Measurements from ENCODE around the gene AGPAT4.

AGPAT4 gene

DNA sequence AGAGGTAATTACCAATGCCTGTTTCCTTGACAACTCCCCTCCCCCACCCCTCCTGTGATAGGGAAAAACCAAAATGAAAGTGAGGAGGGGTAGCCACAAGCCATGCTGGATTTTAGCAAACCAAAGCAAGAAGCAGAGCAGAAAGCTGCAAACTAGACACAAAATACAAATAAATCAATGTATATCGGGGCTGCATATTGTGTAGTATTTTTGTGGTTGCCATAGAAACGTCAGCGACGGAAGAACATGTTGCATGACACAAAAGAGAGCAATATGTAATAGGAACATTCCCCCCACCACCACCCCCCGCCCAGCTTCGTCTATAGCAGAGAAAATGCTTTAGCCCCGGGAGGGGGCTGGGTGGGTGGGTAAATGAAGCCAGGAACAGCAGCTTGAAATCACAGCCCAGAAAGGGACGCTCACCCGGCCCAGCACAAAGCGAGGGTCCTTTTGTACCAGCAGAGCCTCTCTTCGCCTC lies 548 bp downstream of the AGPAT4 start:
- Histone ChIP-seq H3K36me3 (ENCODE audit: control insufficient read depth in 4 of 4, insufficient read depth in 4 of 4, low read length in 3 of 4) (no peaks in the 10 kb centered on the region), H3K9me3 (ENCODE audit: control extremely low read depth in 1 of 5, control insufficient read depth in 4 of 5, insufficient read depth in 2 of 5, low read depth in 1 of 5, low read length in 4 of 5) (no peaks in the 10 kb centered on the region), H3K4me1 (ENCODE audit: control extremely low read depth in 1 of 4, control insufficient read depth in 4 of 4, insufficient read depth in 4 of 4, low read length in 3 of 4) (peaks cover 0 to 33% (median 19%) of the 10 kb centered on the region in 4 experiments), H3K4me3 (ENCODE audit: control insufficient read depth in 1 of 7, extremely low read depth in 1 of 7, insufficient read depth in 4 of 7, low read depth in 2 of 7, low read length in 6 of 7) (peak overlapping the region in 6 of 7 experiments; percentile 69 to 90 (median 77)), H3K27me3 (replicated peaks in 2 of 5; ENCODE audit: control insufficient read depth in 4 of 5, insufficient read depth in 5 of 5, low read length in 4 of 5) (no peaks in the 10 kb centered on the region), H3K27ac (ENCODE audit: insufficient read depth in 1 of 2, low read depth in 1 of 2, low read length in 2 of 2, poor library complexity in 1 of 2, severe bottlenecking in 2 of 2) (peak overlapping the region; percentile 88 to 92)
- ChIA-PET CTCF (interaction anchor here (0.6 to 1.0 kb wide), 2 partner anchors 15 to 56 kb away, joined by 3 read pairs; no protein-coding TSS in a partner anchor), POLR2A (interaction anchor here (0.6 to 1.3 kb wide), 5 partner anchors 16 to 942 kb away, joined by 4 to 8 read pairs (median 4); no protein-coding TSS in a partner anchor)
- peak; percentile 68 to 87 (median 85) for DNase-seq
- 0% methylated on average over 2 of the region's 11 CpGs for WGBS (ENCODE audit: insufficient coverage)

DNA sequence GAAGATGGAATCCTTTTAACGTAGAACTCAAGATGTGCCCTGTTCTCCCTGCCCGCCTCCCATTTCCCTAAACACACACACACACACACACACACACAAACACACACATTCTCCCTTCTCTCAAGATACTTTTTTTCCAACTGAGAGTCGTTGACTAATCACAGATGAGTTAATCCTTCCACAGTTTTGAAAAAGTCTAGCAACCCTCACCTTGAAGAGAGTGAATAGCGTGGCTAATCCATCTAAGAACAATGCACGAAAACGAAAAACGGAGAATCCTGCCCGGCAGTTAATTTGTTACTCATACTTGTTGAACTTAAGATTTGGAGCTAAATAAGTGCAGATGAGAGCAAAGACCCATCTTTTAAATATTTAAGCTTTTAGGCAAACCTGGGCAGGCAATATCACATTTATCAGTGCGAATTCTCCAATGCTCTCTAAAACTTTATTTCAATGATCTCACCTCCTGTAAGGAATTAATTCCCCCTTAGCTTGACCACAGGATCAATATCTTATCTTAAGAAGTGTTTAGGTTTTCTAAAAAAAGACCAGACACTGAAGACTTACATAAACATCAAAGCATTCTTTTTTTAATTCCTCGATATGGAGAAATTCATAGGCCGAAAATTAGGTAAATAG lies 1.1 kb downstream of the AGPAT4 start:
- CTCF ChIA-PET = no interaction called here
- Histone ChIP-seq H3K27ac (ENCODE audit: insufficient read depth in 1 of 2, low read depth in 1 of 2, low read length in 2 of 2, poor library complexity in 1 of 2, severe bottlenecking in 2 of 2) (peak overlapping the region; percentile 88 to 92), H3K27me3 (replicated peaks in 2 of 5; ENCODE audit: control insufficient read depth in 4 of 5, insufficient read depth in 5 of 5, low read length in 4 of 5) (no peaks in the 10 kb centered on the region), H3K9me3 (ENCODE audit: control extremely low read depth in 1 of 5, control insufficient read depth in 4 of 5, insufficient read depth in 2 of 5, low read depth in 1 of 5, low read length in 4 of 5) (no peaks in the 10 kb centered on the region), H3K36me3 (ENCODE audit: control insufficient read depth in 4 of 4, insufficient read depth in 4 of 4, low read length in 3 of 4) (no peaks in the 10 kb centered on the region), H3K4me1 (ENCODE audit: control extremely low read depth in 1 of 4, control insufficient read depth in 4 of 4, insufficient read depth in 4 of 4, low read length in 3 of 4) (peaks cover 0 to 37% (median 20%) of the 10 kb centered on the region in 4 experiments), H3K4me3 (ENCODE audit: control insufficient read depth in 1 of 7, extremely low read depth in 1 of 7, insufficient read depth in 4 of 7, low read depth in 2 of 7, low read length in 6 of 7) (peak overlapping the region in 6 of 7 experiments; percentile 69 to 90 (median 77))
- no peak for DNase-seq
- POLR2A ChIA-PET = interaction anchor here (0.9 kb wide), 1 partner anchor 44 kb away, joined by 6 read pairs; no protein-coding TSS in a partner anchor
- 91% methylated on average over 8 of the region's 11 CpGs for WGBS (ENCODE audit: insufficient coverage)

DNA sequence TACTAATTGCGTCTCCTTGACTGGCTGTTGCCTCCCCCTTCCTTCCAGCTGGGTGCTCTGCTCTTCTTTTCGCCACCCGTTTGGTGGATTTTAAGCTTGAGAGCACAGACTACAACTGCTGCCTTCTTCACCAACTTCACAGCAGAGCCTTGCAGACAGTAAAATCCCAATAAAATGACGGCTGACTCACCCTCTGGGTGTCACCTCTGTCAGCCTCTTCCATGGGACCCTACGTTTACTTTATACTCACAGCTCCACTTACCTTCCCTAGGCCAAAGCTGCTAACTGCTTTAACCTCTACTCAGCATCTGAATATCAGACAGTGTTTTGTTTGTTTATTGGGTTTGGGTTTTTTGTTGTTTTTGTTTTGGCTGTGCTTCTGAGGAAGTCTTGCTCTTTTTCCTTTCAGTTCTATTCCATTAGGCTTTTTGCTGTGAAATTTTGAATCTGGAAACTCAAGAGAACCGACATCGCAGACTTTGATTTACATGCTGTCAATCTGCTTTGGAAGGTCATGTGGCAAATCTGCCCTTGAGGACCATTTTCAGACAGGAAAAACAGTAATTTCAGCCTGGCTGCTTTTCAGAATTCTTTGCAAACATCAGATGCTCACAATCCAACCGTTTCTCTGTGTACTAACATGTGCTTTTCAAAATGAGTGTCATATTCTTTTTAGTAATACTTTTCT lies 2.4 kb downstream of the AGPAT4 start:
- DNase-seq = no peak
- 84% methylated on average over 7 of the region's 8 CpGs for WGBS (ENCODE audit: insufficient coverage)
- Histone ChIP-seq H3K27me3 (replicated peaks in 2 of 5; ENCODE audit: control insufficient read depth in 4 of 5, insufficient read depth in 5 of 5, low read length in 4 of 5) (no peaks in the 10 kb centered on the region), H3K9me3 (ENCODE audit: control extremely low read depth in 1 of 5, control insufficient read depth in 4 of 5, insufficient read depth in 2 of 5, low read depth in 1 of 5, low read length in 4 of 5) (no peaks in the 10 kb centered on the region), H3K4me1 (ENCODE audit: control extremely low read depth in 1 of 4, control insufficient read depth in 4 of 4, insufficient read depth in 4 of 4, low read length in 3 of 4) (peaks cover 0 to 37% (median 20%) of the 10 kb centered on the region in 4 experiments), H3K36me3 (ENCODE audit: control insufficient read depth in 4 of 4, insufficient read depth in 4 of 4, low read length in 3 of 4) (peaks cover 0 to 2% (median 0%) of the 10 kb centered on the region in 4 experiments), H3K4me3 (ENCODE audit: control insufficient read depth in 1 of 7, extremely low read depth in 1 of 7, insufficient read depth in 4 of 7, low read depth in 2 of 7, low read length in 6 of 7) (no peak overlapping the region), H3K27ac (ENCODE audit: insufficient read depth in 1 of 2, low read depth in 1 of 2, low read length in 2 of 2, poor library complexity in 1 of 2, severe bottlenecking in 2 of 2) (no peak overlapping the region)
- POLR2A ChIA-PET = no interaction called here
- CTCF ChIA-PET = interaction anchor here (0.8 to 1.5 kb wide), 3 partner anchors 13 to 120 kb away, joined by 3 to 5 read pairs (median 3); no protein-coding TSS in a partner anchor

DNA sequence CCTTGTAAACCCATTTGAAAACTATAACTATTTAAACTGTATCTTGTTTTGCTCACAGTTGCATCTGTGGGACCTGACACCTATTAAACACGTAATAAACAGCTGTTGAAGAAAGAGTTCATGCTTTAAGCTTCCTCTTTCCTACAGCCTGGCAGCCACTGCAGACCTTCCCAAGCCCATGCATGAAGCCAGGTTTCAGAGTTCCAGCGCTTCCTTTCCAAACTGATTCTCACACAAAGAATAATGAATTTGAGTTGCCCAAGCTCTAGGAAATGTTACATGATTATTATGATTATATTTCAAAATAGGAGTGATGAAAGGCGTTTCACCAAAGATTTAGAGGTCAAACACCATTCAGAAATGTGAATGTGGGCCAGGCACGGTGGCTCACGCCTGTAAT lies 3.7 kb downstream of the AGPAT4 start:
- Histone ChIP-seq H3K27ac (ENCODE audit: insufficient read depth in 1 of 2, low read depth in 1 of 2, low read length in 2 of 2, poor library complexity in 1 of 2, severe bottlenecking in 2 of 2) (no peak overlapping the region), H3K9me3 (ENCODE audit: control extremely low read depth in 1 of 5, control insufficient read depth in 4 of 5, insufficient read depth in 2 of 5, low read depth in 1 of 5, low read length in 4 of 5) (no peaks in the 10 kb centered on the region), H3K4me3 (ENCODE audit: control insufficient read depth in 1 of 7, extremely low read depth in 1 of 7, insufficient read depth in 4 of 7, low read depth in 2 of 7, low read length in 6 of 7) (no peak overlapping the region), H3K27me3 (replicated peaks in 2 of 5; ENCODE audit: control insufficient read depth in 4 of 5, insufficient read depth in 5 of 5, low read length in 4 of 5) (no peaks in the 10 kb centered on the region), H3K4me1 (ENCODE audit: control extremely low read depth in 1 of 4, control insufficient read depth in 4 of 4, insufficient read depth in 4 of 4, low read length in 3 of 4) (peaks cover 0 to 37% (median 20%) of the 10 kb centered on the region in 4 experiments), H3K36me3 (ENCODE audit: control insufficient read depth in 4 of 4, insufficient read depth in 4 of 4, low read length in 3 of 4) (peaks cover 0 to 4% (median 0%) of the 10 kb centered on the region in 4 experiments)
- ChIA-PET CTCF (interaction anchor here (1.0 to 1.5 kb wide), 2 partner anchors 41 to 101 kb away, joined by 3 to 5 read pairs; no protein-coding TSS in a partner anchor), POLR2A (no interaction called here)
- DNase-seq = peak in 2 of 3 donors; percentile 40 to 49
- WGBS (ENCODE audit: insufficient coverage) = 79% methylated on average over 4 of the region's 5 CpGs

DNA sequence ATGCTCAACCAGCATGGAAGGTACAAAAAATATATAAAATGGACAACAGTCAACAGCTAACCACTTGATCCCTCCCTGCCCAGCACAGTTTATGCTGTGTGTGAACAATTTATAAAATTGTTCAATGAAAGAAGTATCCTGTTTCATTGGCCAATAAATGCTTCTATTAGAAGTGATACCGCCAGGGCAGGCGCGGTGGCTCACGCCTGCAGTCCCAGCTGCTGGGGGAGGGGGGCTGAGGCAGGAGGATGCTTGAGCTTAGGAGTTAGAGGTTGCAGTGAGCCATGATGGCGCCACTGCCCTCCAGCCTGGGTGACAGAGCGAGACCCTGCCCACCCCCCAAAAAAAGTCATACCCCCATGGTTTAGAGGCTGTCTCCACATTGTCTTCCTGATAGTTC lies 4.6 kb downstream of the AGPAT4 start:
- peaks cover 0 to 33% (median 17%) of the 10 kb centered on the region in 4 experiments for H3K4me1 ChIP-seq (ENCODE audit: control extremely low read depth in 1 of 4, control insufficient read depth in 4 of 4, insufficient read depth in 4 of 4, low read length in 3 of 4)
- no peak for DNase-seq
- H3K9me3 ChIP-seq (ENCODE audit: control extremely low read depth in 1 of 5, control insufficient read depth in 4 of 5, insufficient read depth in 2 of 5, low read depth in 1 of 5, low read length in 4 of 5) = no peaks in the 10 kb centered on the region
- POLR2A ChIA-PET = no interaction called here
- 96% methylated on average over 4 of the region's 6 CpGs for WGBS (ENCODE audit: insufficient coverage)
- no peak overlapping the region for H3K27ac ChIP-seq (ENCODE audit: insufficient read depth in 1 of 2, low read depth in 1 of 2, low read length in 2 of 2, poor library complexity in 1 of 2, severe bottlenecking in 2 of 2)
- CTCF ChIA-PET = interaction anchor here (0.6 to 1.8 kb wide), 6 partner anchors 19 to 172 kb away, joined by 3 to 5 read pairs (median 3); no protein-coding TSS in a partner anchor
- no peaks in the 10 kb centered on the region for H3K27me3 ChIP-seq (replicated peaks in 2 of 5; ENCODE audit: control insufficient read depth in 4 of 5, insufficient read depth in 5 of 5, low read length in 4 of 5)
- no peak overlapping the region for H3K4me3 ChIP-seq (ENCODE audit: control insufficient read depth in 1 of 7, extremely low read depth in 1 of 7, insufficient read depth in 4 of 7, low read depth in 2 of 7, low read length in 6 of 7)
- H3K36me3 ChIP-seq (ENCODE audit: control insufficient read depth in 4 of 4, insufficient read depth in 4 of 4, low read length in 3 of 4) = peaks cover 0 to 4% (median 2%) of the 10 kb centered on the region in 4 experiments

DNA sequence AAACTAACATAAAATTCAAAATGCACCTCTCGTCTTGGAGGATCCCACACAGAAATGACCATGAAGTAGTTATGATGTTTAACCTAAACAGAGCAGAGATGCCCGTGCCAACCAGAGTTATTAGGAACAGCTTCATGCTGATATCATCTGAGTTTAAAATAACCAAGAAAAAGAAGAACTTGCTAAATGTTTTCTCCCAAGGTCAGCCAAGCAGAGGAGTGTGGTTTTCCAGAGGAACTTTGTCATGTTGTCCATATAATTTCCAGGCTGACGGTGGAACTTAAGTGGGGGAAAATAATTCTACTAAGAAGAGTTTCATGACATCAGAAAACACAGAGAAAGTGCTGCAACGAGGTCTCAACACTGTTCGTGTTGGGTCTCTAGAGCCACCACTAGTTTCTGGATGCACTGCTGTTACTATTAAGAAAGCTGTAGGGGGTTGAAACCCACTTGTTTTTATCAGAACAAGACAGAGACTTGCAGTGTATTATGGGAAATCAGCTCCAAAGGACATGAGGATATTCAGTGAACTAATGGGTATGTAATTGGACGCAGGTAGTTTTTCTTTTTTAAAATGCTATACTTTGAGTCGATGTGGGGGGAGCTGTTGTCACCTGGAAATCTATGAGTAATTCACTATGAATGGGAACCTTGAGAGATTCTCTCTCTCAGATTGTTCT lies 5.2 kb downstream of the AGPAT4 start:
- peak in 2 of 3 donors; percentile 28 to 41 for DNase-seq
- CTCF ChIA-PET = interaction anchor here (0.6 to 1.8 kb wide), 5 partner anchors 18 to 168 kb away, joined by 3 to 5 read pairs (median 3); no protein-coding TSS in a partner anchor
- Histone ChIP-seq H3K9me3 (ENCODE audit: control extremely low read depth in 1 of 5, control insufficient read depth in 4 of 5, insufficient read depth in 2 of 5, low read depth in 1 of 5, low read length in 4 of 5) (no peaks in the 10 kb centered on the region), H3K27me3 (replicated peaks in 2 of 5; ENCODE audit: control insufficient read depth in 4 of 5, insufficient read depth in 5 of 5, low read length in 4 of 5) (no peaks in the 10 kb centered on the region), H3K36me3 (ENCODE audit: control insufficient read depth in 4 of 4, insufficient read depth in 4 of 4, low read length in 3 of 4) (peaks cover 0 to 4% (median 2%) of the 10 kb centered on the region in 4 experiments), H3K4me1 (ENCODE audit: control extremely low read depth in 1 of 4, control insufficient read depth in 4 of 4, insufficient read depth in 4 of 4, low read length in 3 of 4) (peaks cover 0 to 34% (median 14%) of the 10 kb centered on the region in 4 experiments), H3K4me3 (ENCODE audit: control insufficient read depth in 1 of 7, extremely low read depth in 1 of 7, insufficient read depth in 4 of 7, low read depth in 2 of 7, low read length in 6 of 7) (no peak overlapping the region), H3K27ac (ENCODE audit: insufficient read depth in 1 of 2, low read depth in 1 of 2, low read length in 2 of 2, poor library complexity in 1 of 2, severe bottlenecking in 2 of 2) (no peak overlapping the region)
- POLR2A ChIA-PET = no interaction called here
- 59% methylated on average over 6 of the region's 7 CpGs for WGBS (ENCODE audit: insufficient coverage)
